ENCODE data around the gene NCOA5.

The NCOA5 gene

DNA sequence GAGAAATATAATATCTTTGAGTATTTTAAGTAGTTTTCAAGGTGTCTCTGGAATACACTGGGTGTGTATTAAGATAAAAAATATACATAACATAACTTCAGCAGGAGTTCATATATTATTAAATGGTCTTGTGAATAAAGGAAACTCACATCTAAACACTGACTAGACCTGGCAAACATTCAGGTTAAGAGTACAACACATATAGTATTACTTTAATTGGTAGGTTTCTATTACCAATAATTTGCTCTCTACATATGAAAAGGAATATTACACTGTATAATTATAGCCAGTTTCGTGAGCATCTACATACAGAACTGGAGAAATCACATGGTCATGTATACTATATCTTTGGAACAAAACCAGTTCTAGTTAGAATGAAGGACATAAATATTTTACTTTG is 8.7 kb downstream of the NCOA5 start:
- peaks cover 20 to 25% of the 10 kb centered on the region in 2 donors for H3K36me3 ChIP-seq (ENCODE audit: control insufficient read depth in 2 of 2, insufficient read depth in 2 of 2, low read length in 2 of 2)
- no peak overlapping the region for H3K27ac ChIP-seq (ENCODE audit: low read depth in 2 of 2, low read length in 2 of 2)
- H3K4me1 ChIP-seq (ENCODE audit: control insufficient read depth in 2 of 2, insufficient read depth in 2 of 2, low read length in 2 of 2), result peaks cover 13 to 14% of the 10 kb centered on the region in 2 donors
- H3K9ac ChIP-seq (ENCODE audit: low read depth in 1 of 2, low read length in 2 of 2), result no peak overlapping the region
- H3K27me3 ChIP-seq (ENCODE audit: control insufficient read depth in 2 of 2, insufficient read depth in 2 of 2, low read length in 2 of 2), result no peaks in the 10 kb centered on the region
- no peaks in the 10 kb centered on the region for H3K9me3 ChIP-seq (ENCODE audit: control insufficient read depth in 2 of 2, low read length in 2 of 2)
- no peak overlapping the region for H3K4me3 ChIP-seq (ENCODE audit: low read length in 2 of 2)

DNA sequence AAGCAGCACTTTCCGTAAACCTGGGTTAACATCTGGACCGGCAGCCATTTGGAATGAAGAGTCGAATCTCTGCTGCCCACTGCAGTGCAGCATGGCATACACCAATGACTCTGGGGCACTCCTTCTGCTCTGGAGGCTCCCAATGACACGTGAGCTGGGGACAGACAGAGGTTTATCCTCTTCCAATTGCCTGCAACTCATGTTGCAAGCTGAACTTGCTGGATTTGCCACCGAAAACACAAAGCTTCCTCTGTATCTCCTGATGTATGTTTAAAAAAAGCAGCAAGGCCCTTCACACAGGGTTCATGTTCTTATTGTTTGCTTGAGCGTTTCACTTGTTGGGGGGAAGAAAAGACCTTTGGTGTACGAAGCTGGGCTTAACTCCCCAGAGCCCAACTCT is 10.8 kb downstream of the NCOA5 start:
- no peak overlapping the region for H3K4me3 ChIP-seq (ENCODE audit: low read length in 2 of 2)
- no peaks in the 10 kb centered on the region for H3K9me3 ChIP-seq (ENCODE audit: control insufficient read depth in 2 of 2, low read length in 2 of 2)
- no peak overlapping the region for H3K9ac ChIP-seq (ENCODE audit: low read depth in 1 of 2, low read length in 2 of 2)
- H3K36me3 ChIP-seq (ENCODE audit: control insufficient read depth in 2 of 2, insufficient read depth in 2 of 2, low read length in 2 of 2), result peaks cover 26 to 42% of the 10 kb centered on the region in 2 donors
- no peaks in the 10 kb centered on the region for H3K27me3 ChIP-seq (ENCODE audit: control insufficient read depth in 2 of 2, insufficient read depth in 2 of 2, low read length in 2 of 2)
- no peaks in the 10 kb centered on the region for H3K4me1 ChIP-seq (ENCODE audit: control insufficient read depth in 2 of 2, insufficient read depth in 2 of 2, low read length in 2 of 2)
- H3K27ac ChIP-seq (ENCODE audit: low read depth in 2 of 2, low read length in 2 of 2), result no peak overlapping the region

GRCh38 chr20:46077642-46078305 is 12.0 kb downstream of the NCOA5 start:
- H3K4me1 ChIP-seq (ENCODE audit: control insufficient read depth in 2 of 2, insufficient read depth in 2 of 2, low read length in 2 of 2), result no peaks in the 10 kb centered on the region
- H3K9me3 ChIP-seq (ENCODE audit: control insufficient read depth in 2 of 2, low read length in 2 of 2), result no peaks in the 10 kb centered on the region
- H3K27me3 ChIP-seq (ENCODE audit: control insufficient read depth in 2 of 2, insufficient read depth in 2 of 2, low read length in 2 of 2), result no peaks in the 10 kb centered on the region
- H3K36me3 ChIP-seq (ENCODE audit: control insufficient read depth in 2 of 2, insufficient read depth in 2 of 2, low read length in 2 of 2), result peaks cover 28 to 47% of the 10 kb centered on the region in 2 donors
- no peak overlapping the region for H3K27ac ChIP-seq (ENCODE audit: low read depth in 2 of 2, low read length in 2 of 2)
- H3K9ac ChIP-seq (ENCODE audit: low read depth in 1 of 2, low read length in 2 of 2), result no peak overlapping the region
- no peak overlapping the region for H3K4me3 ChIP-seq (ENCODE audit: low read length in 2 of 2)

DNA sequence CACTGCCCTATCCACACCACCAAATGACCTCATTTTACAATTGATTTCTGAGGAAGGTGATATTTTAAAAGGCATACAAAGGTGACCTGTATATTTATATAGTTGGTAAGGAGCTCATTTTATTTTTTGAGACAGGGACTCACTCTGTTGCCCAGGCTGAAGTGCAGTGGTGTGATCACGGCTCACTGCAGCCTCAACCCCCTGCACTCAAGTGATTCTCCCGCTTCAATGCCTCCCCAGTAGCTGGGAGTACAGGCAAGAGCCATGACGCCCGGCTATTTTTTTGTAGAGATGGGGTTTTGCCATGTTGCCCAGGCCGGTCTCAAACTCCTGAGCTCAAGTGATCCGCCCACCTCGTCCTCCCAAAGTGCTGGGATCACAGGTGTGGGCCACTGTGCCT is 13.0 kb downstream of the NCOA5 start:
- Histone ChIP-seq H3K4me3 (ENCODE audit: low read length in 2 of 2) (no peak overlapping the region), H3K27me3 (ENCODE audit: control insufficient read depth in 2 of 2, insufficient read depth in 2 of 2, low read length in 2 of 2) (no peaks in the 10 kb centered on the region), H3K36me3 (ENCODE audit: control insufficient read depth in 2 of 2, insufficient read depth in 2 of 2, low read length in 2 of 2) (peaks cover 28 to 47% of the 10 kb centered on the region in 2 donors), H3K9me3 (ENCODE audit: control insufficient read depth in 2 of 2, low read length in 2 of 2) (no peaks in the 10 kb centered on the region), H3K4me1 (ENCODE audit: control insufficient read depth in 2 of 2, insufficient read depth in 2 of 2, low read length in 2 of 2) (no peaks in the 10 kb centered on the region), H3K9ac (ENCODE audit: low read depth in 1 of 2, low read length in 2 of 2) (no peak overlapping the region), H3K27ac (ENCODE audit: low read depth in 2 of 2, low read length in 2 of 2) (no peak overlapping the region)

- Histone ChIP-seq H3K9me3 (ENCODE audit: control insufficient read depth in 2 of 2, low read length in 2 of 2) (no peaks in the 10 kb centered on the region), H3K27ac (ENCODE audit: low read depth in 2 of 2, low read length in 2 of 2) (no peak overlapping the region), H3K4me3 (ENCODE audit: low read length in 2 of 2) (no peak overlapping the region), H3K27me3 (ENCODE audit: control insufficient read depth in 2 of 2, insufficient read depth in 2 of 2, low read length in 2 of 2) (no peaks in the 10 kb centered on the region), H3K4me1 (ENCODE audit: control insufficient read depth in 2 of 2, insufficient read depth in 2 of 2, low read length in 2 of 2) (no peaks in the 10 kb centered on the region), H3K9ac (ENCODE audit: low read depth in 1 of 2, low read length in 2 of 2) (no peak overlapping the region), H3K36me3 (ENCODE audit: control insufficient read depth in 2 of 2, insufficient read depth in 2 of 2, low read length in 2 of 2) (peaks cover 38 to 54% of the 10 kb centered on the region in 2 donors)
Observed at GRCh38 chr20:46074006-46074405, 15.8 kb downstream of the NCOA5 start.

GRCh38 chr20:46073443-46073842 is 16.3 kb downstream of the NCOA5 start:
- no peak overlapping the region for H3K27ac ChIP-seq (ENCODE audit: low read depth in 2 of 2, low read length in 2 of 2)

DNA sequence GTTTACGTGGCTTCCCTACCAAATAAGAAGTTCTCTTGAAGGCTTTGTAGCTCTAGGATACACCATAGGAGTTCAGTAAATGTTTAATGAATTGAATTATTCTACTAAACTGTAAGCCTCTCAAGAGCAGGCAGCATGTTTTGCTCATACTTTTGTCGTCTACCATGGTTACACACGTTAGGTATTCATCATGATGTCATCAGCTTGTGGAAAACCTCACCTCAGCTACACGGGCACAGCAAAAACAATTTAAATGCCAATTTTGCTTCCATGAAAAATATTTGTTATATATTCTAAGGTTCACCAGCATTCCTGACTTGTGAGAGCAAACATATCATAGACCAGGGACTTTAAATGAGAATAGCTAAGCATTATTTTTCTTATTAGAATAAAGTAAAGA is 16.7 kb downstream of the NCOA5 start:
- Histone ChIP-seq H3K36me3 (ENCODE audit: control insufficient read depth in 2 of 2, insufficient read depth in 2 of 2, low read length in 2 of 2) (peaks cover 35 to 52% of the 10 kb centered on the region in 2 donors), H3K4me3 (ENCODE audit: low read length in 2 of 2) (no peak overlapping the region), H3K27me3 (ENCODE audit: control insufficient read depth in 2 of 2, insufficient read depth in 2 of 2, low read length in 2 of 2) (no peaks in the 10 kb centered on the region), H3K4me1 (ENCODE audit: control insufficient read depth in 2 of 2, insufficient read depth in 2 of 2, low read length in 2 of 2) (no peaks in the 10 kb centered on the region), H3K9ac (ENCODE audit: low read depth in 1 of 2, low read length in 2 of 2) (no peak overlapping the region), H3K27ac (ENCODE audit: low read depth in 2 of 2, low read length in 2 of 2) (no peak overlapping the region), H3K9me3 (ENCODE audit: control insufficient read depth in 2 of 2, low read length in 2 of 2) (no peaks in the 10 kb centered on the region)

More at GRCh38 chr20:46073443-46073842, 16.3 kb downstream of the NCOA5 start:
- H3K4me1 ChIP-seq (ENCODE audit: control insufficient read depth in 2 of 2, insufficient read depth in 2 of 2, low read length in 2 of 2), result no peaks in the 10 kb centered on the region
- H3K9me3 ChIP-seq (ENCODE audit: control insufficient read depth in 2 of 2, low read length in 2 of 2), result no peaks in the 10 kb centered on the region
- H3K9ac ChIP-seq (ENCODE audit: low read depth in 1 of 2, low read length in 2 of 2), result no peak overlapping the region
- no peaks in the 10 kb centered on the region for H3K27me3 ChIP-seq (ENCODE audit: control insufficient read depth in 2 of 2, insufficient read depth in 2 of 2, low read length in 2 of 2)
- H3K4me3 ChIP-seq (ENCODE audit: low read length in 2 of 2), result no peak overlapping the region
- peaks cover 34 to 52% of the 10 kb centered on the region in 2 donors for H3K36me3 ChIP-seq (ENCODE audit: control insufficient read depth in 2 of 2, insufficient read depth in 2 of 2, low read length in 2 of 2)

DNA sequence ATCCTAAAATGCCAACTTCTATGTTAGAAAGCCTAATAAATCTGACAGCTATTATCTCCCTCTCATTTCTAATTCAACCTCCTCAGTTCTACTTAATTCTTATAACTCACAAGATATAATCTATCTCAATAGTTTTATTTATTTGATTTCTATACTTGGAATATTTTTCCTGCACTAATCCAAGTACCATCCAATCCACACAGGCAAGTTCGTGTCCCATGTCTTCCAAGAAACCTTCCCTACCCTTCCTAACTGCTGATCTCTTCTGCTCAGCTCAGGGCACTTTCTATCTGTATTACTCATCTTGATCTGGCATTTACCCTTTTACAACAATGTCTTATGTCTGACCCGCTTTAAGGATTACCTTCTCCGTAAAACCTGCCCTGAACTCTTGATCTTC is 18.2 kb downstream of the NCOA5 start:
- no peak overlapping the region for H3K9ac ChIP-seq (ENCODE audit: low read depth in 1 of 2, low read length in 2 of 2)
- no peaks in the 10 kb centered on the region for H3K9me3 ChIP-seq (ENCODE audit: control insufficient read depth in 2 of 2, low read length in 2 of 2)
- no peaks in the 10 kb centered on the region for H3K4me1 ChIP-seq (ENCODE audit: control insufficient read depth in 2 of 2, insufficient read depth in 2 of 2, low read length in 2 of 2)
- no peaks in the 10 kb centered on the region for H3K27me3 ChIP-seq (ENCODE audit: control insufficient read depth in 2 of 2, insufficient read depth in 2 of 2, low read length in 2 of 2)
- no peak overlapping the region for H3K4me3 ChIP-seq (ENCODE audit: low read length in 2 of 2)
- H3K27ac ChIP-seq (ENCODE audit: low read depth in 2 of 2, low read length in 2 of 2), result no peak overlapping the region
- peaks cover 42 to 56% of the 10 kb centered on the region in 2 donors for H3K36me3 ChIP-seq (ENCODE audit: control insufficient read depth in 2 of 2, insufficient read depth in 2 of 2, low read length in 2 of 2)

DNA sequence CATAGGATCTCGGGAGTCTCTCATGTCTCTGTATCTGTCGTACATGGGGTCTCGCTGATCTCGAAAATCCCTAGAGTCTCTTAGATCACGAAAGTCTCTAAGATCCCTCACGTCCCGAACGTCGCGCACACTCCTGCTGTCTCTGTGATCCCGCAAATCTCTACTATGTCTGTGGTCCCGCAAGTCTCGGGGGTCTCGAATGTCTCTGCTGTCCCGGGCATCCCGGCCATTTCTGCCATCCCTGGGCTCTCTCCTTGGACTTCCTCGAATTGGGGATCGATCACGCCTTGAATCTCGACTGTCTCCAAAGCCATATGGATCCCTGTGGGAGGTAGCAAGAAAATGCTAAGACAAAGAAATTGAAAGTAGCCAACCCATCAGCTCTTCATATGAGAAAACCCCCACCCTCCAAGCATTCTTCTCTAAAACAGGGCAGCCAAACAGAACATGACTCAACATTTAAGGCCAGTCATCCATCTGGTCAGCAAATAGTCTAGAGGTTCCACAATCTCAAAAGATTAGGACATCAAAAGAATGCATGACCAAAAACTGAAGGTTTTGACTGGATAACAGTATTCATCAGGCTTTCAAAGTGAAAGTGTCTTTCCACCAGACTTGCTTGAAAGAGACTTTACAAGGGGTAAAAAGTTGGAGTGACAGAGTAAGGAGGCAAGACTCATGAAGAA is 19.4 kb downstream of the NCOA5 start:
- Histone ChIP-seq H3K27me3 (ENCODE audit: control insufficient read depth in 2 of 2, insufficient read depth in 2 of 2, low read length in 2 of 2) (no peaks in the 10 kb centered on the region), H3K36me3 (ENCODE audit: control insufficient read depth in 2 of 2, insufficient read depth in 2 of 2, low read length in 2 of 2) (peaks cover 54 to 62% of the 10 kb centered on the region in 2 donors), H3K9me3 (ENCODE audit: control insufficient read depth in 2 of 2, low read length in 2 of 2) (no peaks in the 10 kb centered on the region), H3K27ac (ENCODE audit: low read depth in 2 of 2, low read length in 2 of 2) (no peak overlapping the region), H3K4me3 (ENCODE audit: low read length in 2 of 2) (no peak overlapping the region), H3K4me1 (ENCODE audit: control insufficient read depth in 2 of 2, insufficient read depth in 2 of 2, low read length in 2 of 2) (no peaks in the 10 kb centered on the region), H3K9ac (ENCODE audit: low read depth in 1 of 2, low read length in 2 of 2) (no peak overlapping the region)

DNA sequence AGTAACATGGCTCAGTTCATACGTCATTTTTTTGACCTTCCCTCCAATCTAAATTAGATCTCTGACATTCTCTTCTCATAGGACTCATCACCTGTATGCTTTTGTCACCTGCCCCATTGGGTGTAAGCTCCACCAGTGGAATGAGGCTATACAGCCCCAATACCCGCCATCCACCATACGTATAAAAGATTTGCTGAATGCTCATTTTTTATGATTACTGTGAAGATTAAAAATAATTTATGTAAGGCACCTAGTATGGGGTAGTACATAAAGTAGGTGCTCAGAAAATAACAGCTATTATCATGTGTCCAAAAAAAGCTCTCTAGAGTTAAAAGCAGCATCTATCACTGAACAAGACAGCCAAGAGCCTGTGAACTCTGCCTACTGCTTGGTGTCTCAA is 24.1 kb downstream of the NCOA5 start:
- H3K4me1 ChIP-seq (ENCODE audit: control insufficient read depth in 2 of 2, insufficient read depth in 2 of 2, low read length in 2 of 2), result no peaks in the 10 kb centered on the region
- no peak overlapping the region for H3K9ac ChIP-seq (ENCODE audit: low read depth in 1 of 2, low read length in 2 of 2)
- H3K4me3 ChIP-seq (ENCODE audit: low read length in 2 of 2), result no peak overlapping the region
- H3K9me3 ChIP-seq (ENCODE audit: control insufficient read depth in 2 of 2, low read length in 2 of 2), result no peaks in the 10 kb centered on the region
- no peaks in the 10 kb centered on the region for H3K27me3 ChIP-seq (ENCODE audit: control insufficient read depth in 2 of 2, insufficient read depth in 2 of 2, low read length in 2 of 2)
- no peak overlapping the region for H3K27ac ChIP-seq (ENCODE audit: low read depth in 2 of 2, low read length in 2 of 2)
- peaks cover 79 to 93% of the 10 kb centered on the region in 2 donors for H3K36me3 ChIP-seq (ENCODE audit: control insufficient read depth in 2 of 2, insufficient read depth in 2 of 2, low read length in 2 of 2)

Measured in mucosa of rectum (tissue), 2 donors.